ENCODE data around the gene MUC5B. TPM values are rescaled to one million over a fixed set of nuclear protein-coding genes. Genes with fewer than 3 reads are reported as not detected.
A peak's percentile ranks its signal among the peaks of the same experiment; 100 is the strongest.

Gene MUC5B
- total RNA-seq, 1 donor from 2014 or later, result not detected

DNA sequence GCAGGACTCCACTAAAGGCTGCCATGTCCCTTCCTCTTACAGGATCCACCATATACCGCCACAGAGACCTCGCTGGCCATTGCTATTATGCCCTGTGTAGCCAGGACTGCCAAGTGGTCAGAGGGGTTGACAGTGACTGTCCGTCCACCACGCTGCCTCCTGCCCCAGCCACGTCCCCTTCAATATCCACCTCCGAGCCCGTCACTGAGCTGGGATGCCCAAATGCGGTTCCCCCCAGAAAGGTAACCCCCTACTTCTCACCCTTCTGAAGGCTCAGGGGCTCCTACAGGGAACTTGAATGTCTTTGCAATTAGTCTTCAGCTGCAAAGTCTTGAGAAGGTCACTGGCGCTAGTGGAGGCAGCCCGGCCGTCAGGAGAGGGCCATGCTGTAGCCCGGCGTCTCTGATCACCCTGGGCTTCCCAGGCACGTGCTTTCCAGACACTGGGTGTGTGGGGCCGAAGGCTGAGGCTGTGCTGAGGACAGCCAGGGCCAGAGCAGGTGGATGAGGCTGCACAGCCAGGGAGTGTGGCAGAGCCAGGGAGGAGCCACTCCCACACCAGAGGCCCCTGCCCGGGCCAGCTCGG lies 30.0 kb upstream of the MUC5B start:
- Mint-ChIP-seq H3K4me1 (ENCODE audit: low read depth) (no peaks in the 10 kb centered on the region), H3K9me3 (ENCODE audit: low read depth) (no peaks in the 10 kb centered on the region)

DNA sequence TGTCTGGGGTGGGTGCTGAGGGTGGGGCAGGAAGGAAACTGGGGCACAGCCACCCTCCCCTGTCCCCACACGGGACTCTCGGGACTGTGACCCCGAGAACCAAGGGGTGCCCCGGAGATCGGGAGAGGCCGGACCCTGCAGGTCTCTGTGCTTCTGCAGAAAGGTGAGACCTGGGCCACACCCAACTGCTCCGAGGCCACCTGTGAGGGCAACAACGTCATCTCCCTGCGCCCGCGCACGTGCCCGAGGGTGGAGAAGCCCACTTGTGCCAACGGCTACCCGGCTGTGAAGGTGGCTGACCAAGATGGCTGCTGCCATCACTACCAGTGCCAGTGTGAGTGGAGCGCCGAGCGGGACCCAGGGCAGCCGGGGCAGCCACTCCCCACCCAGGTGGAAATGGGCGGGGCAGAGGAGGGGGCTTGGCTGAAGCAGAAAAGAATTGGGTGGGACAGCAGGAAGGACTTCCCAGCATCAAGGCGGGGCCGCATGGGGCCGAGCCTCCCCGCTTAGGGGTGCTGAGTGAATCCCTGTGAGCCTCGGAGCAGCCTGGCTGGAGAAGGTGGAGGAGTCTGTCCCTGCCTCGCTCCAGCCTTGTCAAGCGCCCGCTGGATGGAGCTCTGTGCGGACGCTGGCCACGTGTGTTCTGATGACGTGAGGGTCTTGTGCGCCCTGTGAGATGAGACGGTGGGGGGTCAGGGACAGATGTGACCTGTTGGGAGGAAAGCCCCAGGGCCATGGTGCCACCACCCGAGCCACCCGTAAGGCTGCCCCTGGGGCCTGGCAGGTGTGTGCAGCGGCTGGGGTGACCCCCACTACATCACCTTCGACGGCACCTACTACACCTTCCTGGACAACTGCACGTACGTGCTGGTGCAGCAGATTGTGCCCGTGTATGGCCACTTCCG lies 29.3 kb upstream of the MUC5B start:
- no peaks in the 10 kb centered on the region for H3K4me1 Mint-ChIP-seq (ENCODE audit: low read depth)
- no peaks in the 10 kb centered on the region for H3K36me3 Mint-ChIP-seq (ENCODE audit: low read depth)
- no peak overlapping the region for H3K4me3 Mint-ChIP-seq (ENCODE audit: unreplicated experiment)
- no peaks in the 10 kb centered on the region for H3K27me3 Mint-ChIP-seq (ENCODE audit: low read depth)
- peak; percentile 91 for DNase-seq (ENCODE audit: low spot score)
- H3K9me3 Mint-ChIP-seq (ENCODE audit: low read depth), result no peaks in the 10 kb centered on the region
- no peak overlapping the region for H3K27ac Mint-ChIP-seq (ENCODE audit: unreplicated experiment)
- TF ChIP-seq, protein P1, sequence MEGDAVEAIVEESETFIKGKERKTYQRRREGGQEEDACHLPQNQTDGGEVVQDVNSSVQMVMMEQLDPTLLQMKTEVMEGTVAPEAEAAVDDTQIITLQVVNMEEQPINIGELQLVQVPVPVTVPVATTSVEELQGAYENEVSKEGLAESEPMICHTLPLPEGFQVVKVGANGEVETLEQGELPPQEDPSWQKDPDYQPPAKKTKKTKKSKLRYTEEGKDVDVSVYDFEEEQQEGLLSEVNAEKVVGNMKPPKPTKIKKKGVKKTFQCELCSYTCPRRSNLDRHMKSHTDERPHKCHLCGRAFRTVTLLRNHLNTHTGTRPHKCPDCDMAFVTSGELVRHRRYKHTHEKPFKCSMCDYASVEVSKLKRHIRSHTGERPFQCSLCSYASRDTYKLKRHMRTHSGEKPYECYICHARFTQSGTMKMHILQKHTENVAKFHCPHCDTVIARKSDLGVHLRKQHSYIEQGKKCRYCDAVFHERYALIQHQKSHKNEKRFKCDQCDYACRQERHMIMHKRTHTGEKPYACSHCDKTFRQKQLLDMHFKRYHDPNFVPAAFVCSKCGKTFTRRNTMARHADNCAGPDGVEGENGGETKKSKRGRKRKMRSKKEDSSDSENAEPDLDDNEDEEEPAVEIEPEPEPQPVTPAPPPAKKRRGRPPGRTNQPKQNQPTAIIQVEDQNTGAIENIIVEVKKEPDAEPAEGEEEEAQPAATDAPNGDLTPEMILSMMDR (IDR thresholded peaks at IDR 0.05), result no peak

More for the DNA sequence above, 30.0 kb upstream of the MUC5B start:
- Mint-ChIP-seq H3K27ac (ENCODE audit: unreplicated experiment) (no peak overlapping the region), H3K27me3 (ENCODE audit: low read depth) (no peaks in the 10 kb centered on the region), H3K4me3 (ENCODE audit: unreplicated experiment) (no peak overlapping the region), H3K36me3 (ENCODE audit: low read depth) (no peaks in the 10 kb centered on the region)
- TF ChIP-seq, protein P1 (IDR thresholded peaks at IDR 0.05), result no peak
- peak; percentile 79 for DNase-seq (ENCODE audit: low spot score)

DNA sequence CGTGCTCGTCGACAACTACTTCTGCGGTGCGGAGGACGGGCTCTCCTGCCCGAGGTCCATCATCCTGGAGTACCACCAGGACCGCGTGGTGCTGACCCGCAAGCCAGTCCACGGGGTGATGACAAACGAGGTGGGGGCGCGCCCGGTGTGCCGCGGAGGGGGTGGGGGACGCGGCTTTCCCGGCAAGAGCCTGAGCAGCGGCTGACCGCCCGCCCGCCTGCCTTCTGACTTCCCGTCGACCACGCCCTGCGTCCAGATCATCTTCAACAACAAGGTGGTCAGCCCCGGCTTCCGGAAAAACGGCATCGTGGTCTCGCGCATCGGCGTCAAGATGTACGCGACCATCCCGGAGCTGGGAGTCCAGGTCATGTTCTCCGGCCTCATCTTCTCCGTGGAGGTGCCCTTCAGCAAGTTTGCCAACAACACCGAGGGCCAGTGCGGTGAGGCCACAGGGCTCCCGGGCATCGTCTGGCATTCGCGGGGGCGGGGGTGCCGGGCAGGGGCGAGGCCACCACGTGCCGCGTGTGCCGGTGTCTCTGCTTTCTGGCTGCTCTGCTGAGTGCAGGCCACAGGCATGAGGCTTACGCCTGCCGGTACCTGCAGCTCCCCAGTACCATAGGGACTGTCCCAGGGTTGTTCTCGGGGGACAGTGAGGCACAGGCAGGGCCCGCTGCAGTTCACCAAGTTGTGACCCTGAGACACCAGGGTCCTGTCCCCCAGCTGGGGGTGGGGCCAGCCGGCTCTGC lies 28.5 kb upstream of the MUC5B start:
- no peaks in the 10 kb centered on the region for H3K9me3 Mint-ChIP-seq (ENCODE audit: low read depth)
- TF ChIP-seq, protein P1 (IDR thresholded peaks at IDR 0.05), result no peak
- H3K36me3 Mint-ChIP-seq (ENCODE audit: low read depth), result no peaks in the 10 kb centered on the region
- no peak overlapping the region for H3K4me3 Mint-ChIP-seq (ENCODE audit: unreplicated experiment)
- H3K27me3 Mint-ChIP-seq (ENCODE audit: low read depth), result no peaks in the 10 kb centered on the region
- no peak for DNase-seq (ENCODE audit: low spot score)
- H3K27ac Mint-ChIP-seq (ENCODE audit: unreplicated experiment), result no peak overlapping the region
- H3K4me1 Mint-ChIP-seq (ENCODE audit: low read depth), result no peaks in the 10 kb centered on the region

DNA sequence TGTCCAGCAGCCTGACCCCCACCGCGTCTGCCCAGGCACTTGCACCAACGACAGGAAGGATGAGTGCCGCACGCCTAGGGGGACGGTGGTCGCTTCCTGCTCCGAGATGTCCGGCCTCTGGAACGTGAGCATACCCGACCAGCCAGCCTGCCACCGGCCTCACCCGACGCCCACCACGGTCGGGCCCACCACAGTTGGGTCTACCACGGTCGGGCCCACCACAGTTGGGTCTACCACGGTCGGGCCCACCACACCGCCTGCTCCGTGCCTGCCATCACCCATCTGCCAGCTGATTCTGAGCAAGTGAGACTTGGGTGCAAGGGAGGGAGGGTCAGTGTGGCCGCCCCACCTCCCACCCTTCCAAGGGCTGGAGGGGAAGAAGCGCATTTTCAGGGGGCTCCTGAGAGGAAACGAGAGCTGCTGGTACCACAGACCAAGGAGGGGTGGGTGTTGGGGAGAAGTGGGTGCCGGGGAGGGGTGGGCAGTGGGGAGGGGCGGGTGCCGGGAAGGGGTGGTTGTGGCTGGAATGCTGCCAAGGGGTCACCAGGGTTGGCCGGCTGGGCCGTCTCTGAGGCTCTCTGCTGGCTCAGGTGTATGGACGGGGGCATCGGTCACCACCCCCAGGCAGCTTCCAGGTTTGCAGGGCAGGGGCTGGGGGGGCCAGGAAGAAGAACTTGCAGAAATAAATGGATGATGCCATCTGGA lies 27.7 kb upstream of the MUC5B start:
- H3K27ac Mint-ChIP-seq (ENCODE audit: unreplicated experiment), result no peak overlapping the region
- H3K27me3 Mint-ChIP-seq (ENCODE audit: low read depth), result no peaks in the 10 kb centered on the region
- no peak overlapping the region for H3K4me3 Mint-ChIP-seq (ENCODE audit: unreplicated experiment)
- TF ChIP-seq, protein P1 (IDR thresholded peaks at IDR 0.05), result no peak
- no peaks in the 10 kb centered on the region for H3K9me3 Mint-ChIP-seq (ENCODE audit: low read depth)
- DNase-seq (ENCODE audit: low spot score), result peak; percentile 88
- no peaks in the 10 kb centered on the region for H3K4me1 Mint-ChIP-seq (ENCODE audit: low read depth)
- no peaks in the 10 kb centered on the region for H3K36me3 Mint-ChIP-seq (ENCODE audit: low read depth)

Data from chondrocyte (in vitro differentiated cells).